ENCODE measurements around the gene NR3C2.

The NR3C2 gene

DNA sequence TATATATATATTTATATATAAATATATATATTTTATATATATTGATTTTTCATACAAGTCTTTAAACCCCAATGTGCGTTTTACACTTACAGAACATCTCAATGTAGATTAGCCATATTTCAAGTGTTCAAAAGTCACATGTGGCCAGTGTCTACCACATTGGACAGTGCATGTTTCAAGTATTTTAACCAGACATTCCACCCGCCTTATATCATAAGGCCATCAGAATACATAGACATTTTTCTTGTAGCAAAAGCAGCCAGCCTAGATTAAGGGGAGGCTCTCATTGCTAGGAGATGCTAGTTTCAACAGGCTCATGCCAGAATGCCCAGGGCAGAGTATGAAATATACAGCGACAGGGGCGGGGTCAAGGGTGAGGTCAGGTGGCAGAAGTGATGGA is 202.0 kb downstream of the NR3C2 start:
- Histone ChIP-seq H3K27ac (ENCODE audit: low read length) (no peak overlapping the region), H3K36me3 (ENCODE audit: insufficient read depth, low read length) (no peaks in the 10 kb centered on the region), H2AFZ (ENCODE audit: low read depth, low read length) (no peak overlapping the region), H3K4me3 (ENCODE audit: low read depth in 1 of 2, low read length in 2 of 2) (no peak overlapping the region), H3K4me1 (ENCODE audit: insufficient read depth, low read length) (no peaks in the 10 kb centered on the region), H3K9ac (ENCODE audit: low read depth, low read length) (no peak overlapping the region), H3K79me2 (ENCODE audit: insufficient read depth, low read length) (no peaks in the 10 kb centered on the region), H4K20me1 (ENCODE audit: insufficient read depth, low read length) (no peaks in the 10 kb centered on the region), H3K9me3 (ENCODE audit: insufficient read depth, low read length, severe bottlenecking) (no peaks in the 10 kb centered on the region), H3K4me2 (ENCODE audit: insufficient read depth, low read length) (no peak overlapping the region), H3K27me3 (ENCODE audit: insufficient read depth, low read length, poor library complexity) (no peaks in the 10 kb centered on the region)
- TF ChIP-seq EZH2 (IDR thresholded peaks at IDR 0.05; ENCODE audit: borderline replicate concordance, low read depth, low read length, severe bottlenecking) = no peak
- TF ChIP-seq, protein P1, sequence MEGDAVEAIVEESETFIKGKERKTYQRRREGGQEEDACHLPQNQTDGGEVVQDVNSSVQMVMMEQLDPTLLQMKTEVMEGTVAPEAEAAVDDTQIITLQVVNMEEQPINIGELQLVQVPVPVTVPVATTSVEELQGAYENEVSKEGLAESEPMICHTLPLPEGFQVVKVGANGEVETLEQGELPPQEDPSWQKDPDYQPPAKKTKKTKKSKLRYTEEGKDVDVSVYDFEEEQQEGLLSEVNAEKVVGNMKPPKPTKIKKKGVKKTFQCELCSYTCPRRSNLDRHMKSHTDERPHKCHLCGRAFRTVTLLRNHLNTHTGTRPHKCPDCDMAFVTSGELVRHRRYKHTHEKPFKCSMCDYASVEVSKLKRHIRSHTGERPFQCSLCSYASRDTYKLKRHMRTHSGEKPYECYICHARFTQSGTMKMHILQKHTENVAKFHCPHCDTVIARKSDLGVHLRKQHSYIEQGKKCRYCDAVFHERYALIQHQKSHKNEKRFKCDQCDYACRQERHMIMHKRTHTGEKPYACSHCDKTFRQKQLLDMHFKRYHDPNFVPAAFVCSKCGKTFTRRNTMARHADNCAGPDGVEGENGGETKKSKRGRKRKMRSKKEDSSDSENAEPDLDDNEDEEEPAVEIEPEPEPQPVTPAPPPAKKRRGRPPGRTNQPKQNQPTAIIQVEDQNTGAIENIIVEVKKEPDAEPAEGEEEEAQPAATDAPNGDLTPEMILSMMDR (IDR thresholded peaks at IDR 0.05; ENCODE audit: borderline replicate concordance, extremely low read depth, low read length, poor library complexity, severe bottlenecking) = no peak
- ATAC-seq (ENCODE audit: insufficient read depth, low read depth) = no peak
- DNase-seq = no peak

DNA sequence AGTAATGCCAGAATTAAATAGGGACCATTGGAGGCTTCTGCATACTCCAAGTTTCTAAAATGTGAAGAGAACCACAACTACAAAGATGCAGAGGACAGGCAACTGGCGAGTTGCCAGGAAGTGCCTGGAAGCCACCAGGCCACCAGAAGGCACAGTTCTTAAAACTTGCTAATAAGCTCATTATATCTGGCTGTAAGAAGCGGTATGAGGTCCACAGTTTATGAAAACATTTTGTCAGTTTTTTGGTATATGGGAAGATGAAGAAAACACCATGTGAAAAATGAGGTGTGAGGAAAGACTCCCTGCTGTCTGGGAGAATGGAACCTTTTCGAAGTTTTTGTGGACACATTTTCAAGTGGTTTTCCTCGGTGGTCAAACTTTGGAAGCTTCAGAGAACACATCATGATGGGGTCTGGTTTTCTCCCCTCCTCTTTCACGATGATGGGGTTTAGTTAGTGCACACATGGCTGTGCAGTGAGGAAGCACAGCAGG is 202.7 kb downstream of the NR3C2 start:
- TF ChIP-seq, protein P1 (IDR thresholded peaks at IDR 0.05; ENCODE audit: borderline replicate concordance, extremely low read depth, low read length, poor library complexity, severe bottlenecking) = no peak
- TF ChIP-seq EZH2 (IDR thresholded peaks at IDR 0.05; ENCODE audit: borderline replicate concordance, low read depth, low read length, severe bottlenecking) = no peak
- H3K27ac ChIP-seq (ENCODE audit: low read length) = no peak overlapping the region
- no peaks in the 10 kb centered on the region for H3K79me2 ChIP-seq (ENCODE audit: insufficient read depth, low read length)
- no peak for DNase-seq
- H3K4me3 ChIP-seq (ENCODE audit: low read depth in 1 of 2, low read length in 2 of 2) = no peak overlapping the region
- no peaks in the 10 kb centered on the region for H4K20me1 ChIP-seq (ENCODE audit: insufficient read depth, low read length)
- H3K4me1 ChIP-seq (ENCODE audit: insufficient read depth, low read length) = no peaks in the 10 kb centered on the region
- H3K9me3 ChIP-seq (ENCODE audit: insufficient read depth, low read length, severe bottlenecking) = no peaks in the 10 kb centered on the region
- no peak for ATAC-seq (ENCODE audit: insufficient read depth, low read depth)
- H3K36me3 ChIP-seq (ENCODE audit: insufficient read depth, low read length) = no peaks in the 10 kb centered on the region
- no peak overlapping the region for H2AFZ ChIP-seq (ENCODE audit: low read depth, low read length)
- H3K27me3 ChIP-seq (ENCODE audit: insufficient read depth, low read length, poor library complexity) = no peaks in the 10 kb centered on the region
- H3K4me2 ChIP-seq (ENCODE audit: insufficient read depth, low read length) = no peak overlapping the region
- H3K9ac ChIP-seq (ENCODE audit: low read depth, low read length) = no peak overlapping the region

DNA sequence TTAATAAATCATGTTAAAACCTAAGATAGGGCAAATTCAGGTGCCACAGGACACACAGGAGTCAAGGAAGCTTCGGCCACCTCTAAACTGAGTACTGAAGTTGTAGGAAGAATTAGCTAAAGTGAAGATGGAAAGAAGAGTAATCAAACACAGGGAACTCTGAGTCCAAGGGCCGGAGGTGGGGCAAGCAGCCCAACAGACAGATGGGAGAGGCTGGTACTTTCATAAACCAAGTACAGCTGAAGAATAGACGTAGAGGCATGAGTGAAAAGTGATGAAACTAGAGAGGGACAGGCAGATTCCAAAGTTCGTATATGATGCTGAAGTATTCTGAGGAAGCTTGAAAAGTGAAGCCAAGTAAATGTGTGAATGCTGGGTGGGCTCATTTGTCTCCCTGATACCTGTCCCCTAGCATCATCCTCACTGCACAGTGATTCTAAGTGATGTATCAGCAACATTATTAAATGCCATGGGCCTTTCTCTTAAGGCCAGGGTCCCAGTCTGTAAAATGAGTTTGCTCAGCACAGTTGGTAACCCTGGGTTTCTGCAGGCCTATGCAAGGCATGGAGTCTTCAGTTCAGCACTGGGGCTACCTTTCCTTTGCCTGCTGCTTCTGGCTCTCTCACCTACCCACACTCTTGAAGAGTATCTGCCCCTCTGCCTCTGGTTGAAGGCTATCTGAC is 203.3 kb downstream of the NR3C2 start:
- Histone ChIP-seq H3K9me3 (ENCODE audit: insufficient read depth, low read length, severe bottlenecking) (no peaks in the 10 kb centered on the region), H3K27ac (ENCODE audit: low read length) (no peak overlapping the region), H3K4me3 (ENCODE audit: low read depth in 1 of 2, low read length in 2 of 2) (no peak overlapping the region), H3K27me3 (ENCODE audit: insufficient read depth, low read length, poor library complexity) (no peaks in the 10 kb centered on the region), H3K4me2 (ENCODE audit: insufficient read depth, low read length) (no peak overlapping the region), H2AFZ (ENCODE audit: low read depth, low read length) (no peak overlapping the region), H3K36me3 (ENCODE audit: insufficient read depth, low read length) (no peaks in the 10 kb centered on the region), H3K79me2 (ENCODE audit: insufficient read depth, low read length) (no peaks in the 10 kb centered on the region), H4K20me1 (ENCODE audit: insufficient read depth, low read length) (no peaks in the 10 kb centered on the region), H3K9ac (ENCODE audit: low read depth, low read length) (no peak overlapping the region), H3K4me1 (ENCODE audit: insufficient read depth, low read length) (no peaks in the 10 kb centered on the region)
- ATAC-seq (ENCODE audit: insufficient read depth, low read depth) (no peak), DNase-seq (no peak)
- TF ChIP-seq, protein P1 (IDR thresholded peaks at IDR 0.05; ENCODE audit: borderline replicate concordance, extremely low read depth, low read length, poor library complexity, severe bottlenecking) = no peak
- TF ChIP-seq EZH2 (IDR thresholded peaks at IDR 0.05; ENCODE audit: borderline replicate concordance, low read depth, low read length, severe bottlenecking) = no peak
